HuH-7 (cell line): ENCODE data around the gene TRIO.

Source experiments
- DNase-seq: peaks from one replicate; pipeline ENCODE4 v3.0.0; 2011; ENCODE audit warnings: low spot score

The TRIO gene

GRCh38 chr5:14394365-14394764 lies 251.2 kb downstream of the TRIO start:
- no peak for DNase-seq

DNA sequence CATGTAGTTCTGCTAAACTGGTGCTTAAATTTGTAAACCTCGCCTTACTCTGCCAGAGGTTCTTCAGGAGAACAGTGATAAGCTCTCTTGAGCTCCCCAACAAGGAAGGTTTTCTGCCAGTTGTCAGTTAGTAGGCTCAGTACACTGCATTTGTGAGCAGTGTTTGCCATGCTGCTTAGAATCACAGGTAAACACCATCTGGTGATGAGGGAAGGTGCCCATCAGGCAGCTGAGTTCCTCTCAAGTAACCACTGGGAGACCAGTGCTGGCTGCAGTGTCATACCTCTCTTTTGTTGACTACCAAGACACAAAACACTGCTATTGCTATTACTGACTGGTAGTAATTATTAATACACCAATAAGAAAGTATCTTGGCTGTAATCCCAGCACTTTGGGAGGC lies 252.3 kb downstream of the TRIO start:
- DNase-seq = no peak

GRCh38 chr5:14396066-14396465 lies 252.9 kb downstream of the TRIO start:
- no peak for DNase-seq

- no peak for DNase-seq
Observed at GRCh38 chr5:14396737-14397136, 253.6 kb downstream of the TRIO start.

GRCh38 chr5:14397717-14398116 lies 254.6 kb downstream of the TRIO start:
- no peak for DNase-seq

- peak; percentile 61 for DNase-seq
Observed at GRCh38 chr5:14399054-14399692, 256.0 kb downstream of the TRIO start.

DNA sequence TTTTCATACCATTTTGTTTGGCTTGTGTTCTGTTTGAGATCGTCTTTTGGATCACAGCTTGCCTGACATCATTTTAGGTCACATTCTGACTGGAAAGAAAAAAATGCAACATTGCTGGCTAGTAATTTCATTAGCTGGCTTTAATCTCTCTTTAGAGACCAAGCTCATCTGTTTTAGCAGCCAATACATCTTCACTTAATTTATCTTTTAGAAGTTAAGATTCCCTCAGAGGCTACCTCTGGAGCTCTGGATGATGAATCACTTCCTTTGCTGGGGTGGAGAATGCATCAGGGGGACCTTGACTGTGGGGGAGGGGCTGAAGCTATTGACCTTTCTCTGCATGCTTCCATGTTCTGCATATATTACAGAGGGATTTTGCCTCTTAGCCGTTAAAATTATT lies 256.9 kb downstream of the TRIO start:
- DNase-seq = no peak

DNA sequence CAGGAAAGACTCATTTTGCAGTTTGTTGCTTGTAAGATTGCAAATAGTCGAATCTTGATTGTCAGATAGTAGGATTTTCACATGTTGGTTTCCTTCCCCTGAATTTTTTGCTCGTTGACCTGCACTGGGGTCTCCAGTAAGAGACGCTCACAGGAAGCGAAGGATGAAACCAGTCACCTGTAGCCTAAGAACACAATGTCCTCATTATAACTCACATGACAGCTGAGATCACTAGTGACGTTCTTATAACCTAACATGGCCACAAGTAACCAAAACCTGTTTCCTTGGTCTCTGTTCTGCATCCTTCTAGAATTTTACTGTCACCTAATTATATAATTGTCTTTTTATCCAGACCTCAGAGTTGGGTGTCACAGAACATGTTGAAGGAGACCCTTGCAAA lies 257.5 kb downstream of the TRIO start:
- no peak for DNase-seq

DNA sequence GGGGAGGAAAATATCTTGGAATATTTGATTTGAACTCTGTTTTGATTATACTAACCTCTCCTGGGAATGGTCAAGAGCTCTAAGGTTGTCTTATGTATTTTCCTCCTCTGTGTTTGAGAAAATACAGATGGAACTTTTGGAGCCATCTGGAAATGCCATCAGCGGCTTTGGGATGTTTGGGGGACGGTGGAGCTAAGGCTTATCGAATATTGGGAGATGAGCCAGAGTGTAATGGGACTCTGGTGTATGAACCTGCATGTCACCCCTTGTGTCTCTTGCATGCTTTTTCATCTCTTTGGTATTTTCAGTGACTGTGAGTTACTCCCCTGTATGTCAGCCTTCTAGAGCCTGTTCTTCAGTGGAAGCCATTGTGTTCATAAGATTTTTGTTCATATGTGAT lies 258.5 kb downstream of the TRIO start:
- DNase-seq = no peak

GRCh38 chr5:14402424-14402823 lies 259.3 kb downstream of the TRIO start:
- DNase-seq = no peak

GRCh38 chr5:14404780-14405179 lies 261.6 kb downstream of the TRIO start:
- no peak for DNase-seq

DNA sequence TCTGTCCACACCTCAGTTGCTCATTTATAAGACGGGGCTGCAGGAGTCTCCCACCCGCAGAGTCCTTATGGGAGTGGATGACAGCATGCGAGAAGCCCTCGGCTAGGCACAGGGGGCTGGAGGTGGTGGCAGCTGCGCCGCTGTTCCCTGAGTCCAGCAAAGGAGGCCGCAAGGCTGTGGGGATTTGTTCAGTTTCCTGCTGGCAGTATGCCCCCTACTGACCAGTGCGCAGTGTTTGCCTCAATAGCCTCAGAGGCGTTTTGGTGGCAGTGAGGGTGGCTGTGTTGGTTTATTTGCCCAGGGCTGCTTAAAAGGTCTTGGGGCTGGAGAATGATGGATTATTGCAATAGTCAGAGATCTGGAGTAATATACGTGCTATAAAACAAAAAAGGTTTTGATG lies 262.1 kb downstream of the TRIO start:
- DNase-seq = peak; percentile 44

GRCh38 chr5:14405706-14406553 lies 262.8 kb downstream of the TRIO start:
- DNase-seq = no peak

DNA sequence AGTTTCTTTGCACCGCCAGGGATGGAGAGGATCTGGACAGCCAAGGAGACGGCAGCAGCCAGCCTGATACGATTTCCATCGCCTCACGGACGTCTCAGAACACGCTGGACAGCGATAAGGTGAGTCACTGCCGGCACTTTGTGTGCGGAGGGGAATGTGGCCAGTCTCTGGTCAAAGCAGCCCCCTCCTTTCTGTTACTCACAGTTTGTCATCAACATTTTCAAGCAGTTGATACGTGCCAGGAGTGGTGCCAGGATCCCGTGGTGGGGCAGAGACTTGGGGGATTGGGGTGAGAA lies 263.4 kb downstream of the TRIO start:
- DNase-seq = no peak

DNA sequence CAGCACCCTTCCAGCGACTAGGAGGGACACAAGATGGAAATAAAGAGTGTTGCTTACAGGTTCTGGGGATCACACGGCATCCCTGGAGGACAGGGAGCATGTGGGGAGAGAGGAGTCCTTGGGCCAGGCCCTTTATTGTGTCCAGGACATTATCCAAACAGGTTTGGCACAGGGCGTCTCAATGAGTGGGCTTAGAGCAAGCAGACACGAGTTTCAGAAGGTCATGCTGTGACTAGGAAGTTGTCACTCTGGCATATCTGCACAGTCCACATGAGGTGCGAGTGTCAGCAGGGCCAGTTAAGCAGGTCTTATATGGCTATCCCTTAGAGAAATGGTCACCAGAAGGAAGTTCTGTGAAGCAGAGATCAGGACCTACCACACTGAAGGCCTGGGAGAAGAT lies 263.9 kb downstream of the TRIO start:
- no peak for DNase-seq

DNA sequence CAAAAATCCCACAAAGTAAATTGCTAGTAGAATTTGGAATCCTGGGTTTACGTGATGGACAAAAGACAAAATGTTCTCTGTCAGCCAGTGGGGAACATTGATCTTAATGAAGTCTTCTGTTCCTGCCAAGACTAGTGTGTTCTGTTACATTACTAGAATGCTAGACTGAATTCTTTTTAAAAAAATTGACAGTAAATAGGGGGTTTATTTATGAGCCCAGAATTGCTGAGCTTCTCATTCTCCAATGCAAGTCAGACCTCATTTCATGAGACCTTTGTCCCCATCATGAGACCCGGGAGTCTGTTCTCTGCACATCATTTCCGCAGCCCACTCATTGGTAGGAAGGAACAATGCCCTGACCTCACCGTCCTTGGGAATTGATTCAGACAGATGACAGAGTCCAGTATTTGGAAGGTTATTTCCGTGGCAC lies 264.6 kb downstream of the TRIO start:
- DNase-seq = no peak

- no peak for DNase-seq
Observed at GRCh38 chr5:14408969-14409586, 265.9 kb downstream of the TRIO start.

GRCh38 chr5:14410068-14410393 lies 266.9 kb downstream of the TRIO start:
- no peak for DNase-seq

- no peak for DNase-seq
Observed at GRCh38 chr5:14410394-14411201, 267.5 kb downstream of the TRIO start.

- no peak for DNase-seq
Observed at GRCh38 chr5:14411216-14411615, 268.1 kb downstream of the TRIO start.

- no peak for DNase-seq
Observed at GRCh38 chr5:14413331-14413750, 270.2 kb downstream of the TRIO start.

DNA sequence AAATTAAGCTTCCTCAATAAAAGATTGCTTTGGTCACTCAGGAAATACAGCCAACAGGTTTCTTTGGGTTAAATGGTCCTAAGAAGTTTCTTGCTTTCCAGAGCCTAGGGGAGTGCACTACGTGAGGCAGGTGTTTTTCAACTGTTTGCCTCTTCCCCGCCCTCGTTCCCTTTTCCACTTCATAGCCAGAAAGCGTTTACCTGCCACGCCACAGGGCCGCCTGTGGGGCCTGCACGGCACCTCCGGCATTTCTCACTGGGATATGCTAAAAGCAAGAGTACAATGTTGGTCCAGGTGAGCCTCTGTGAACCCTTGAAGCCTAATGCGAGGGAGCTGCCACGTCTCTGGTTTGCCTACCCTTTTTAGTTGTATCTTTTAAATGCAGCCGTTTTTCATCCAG lies 270.9 kb downstream of the TRIO start:
- no peak for DNase-seq

GRCh38 chr5:14414656-14415023 lies 271.5 kb downstream of the TRIO start:
- no peak for DNase-seq
